GM23338 (cell line): ENCODE measurements around the gene TAPBPL.

ENCODE experiments used
- CTCF ChIP-seq, 2 experiments: fragments of 200-600 bp in 1 of 2; sonication (generic) in 1 of 2; conservative IDR thresholded peaks; 2 replicates each; pipeline versions ENCODE4 v1.5.1 to v1.6.1; 2016 to 2017; ENCODE audit warnings: antibody characterized with exemption in 2 of 2, low read depth in 2 of 2, mild to moderate bottlenecking in 2 of 2, moderate library complexity in 1 of 2
- EZH2 ChIP-seq: fragments of 200-600 bp; sonication (generic); IDR thresholded peaks from one replicate; pipeline ENCODE4 v1.8.0; 2017; ENCODE audit warnings: antibody characterized with exemption, mild to moderate bottlenecking, low read depth; ENCODE audit not compliant: unreplicated experiment
- EZH2phosphoT487 ChIP-seq: fragments of 200-600 bp; sonication (generic); IDR thresholded peaks from one replicate; pipeline ENCODE4 v1.8.1; 2018; ENCODE audit warnings: antibody characterized with exemption; ENCODE audit not compliant: unreplicated experiment
- NANOG ChIP-seq: IDR thresholded peaks from 2 replicates; pipeline ENCODE4 v1.6.1; 2016; ENCODE audit warnings: antibody characterized with exemption, borderline replicate concordance
- REST ChIP-seq: IDR thresholded peaks from one replicate; pipeline ENCODE4 v1.6.1; 2018; ENCODE audit warnings: antibody characterized with exemption; ENCODE audit not compliant: unreplicated experiment

GRCh38 chr12:6416596-6416995 is 35.2 kb upstream of the TAPBPL start:
- TF ChIP-seq EZH2phosphoT487: no peak
- TF ChIP-seq CTCF (conservative IDR thresholded peaks at IDR 0.05; ENCODE audit: low read depth in 2 of 2): no peak
- TF ChIP-seq NANOG: no peak
- no peak for TF ChIP-seq REST
- no peak for TF ChIP-seq EZH2
